ENCODE data around the gene SLC6A3.

SLC6A3 gene

DNA sequence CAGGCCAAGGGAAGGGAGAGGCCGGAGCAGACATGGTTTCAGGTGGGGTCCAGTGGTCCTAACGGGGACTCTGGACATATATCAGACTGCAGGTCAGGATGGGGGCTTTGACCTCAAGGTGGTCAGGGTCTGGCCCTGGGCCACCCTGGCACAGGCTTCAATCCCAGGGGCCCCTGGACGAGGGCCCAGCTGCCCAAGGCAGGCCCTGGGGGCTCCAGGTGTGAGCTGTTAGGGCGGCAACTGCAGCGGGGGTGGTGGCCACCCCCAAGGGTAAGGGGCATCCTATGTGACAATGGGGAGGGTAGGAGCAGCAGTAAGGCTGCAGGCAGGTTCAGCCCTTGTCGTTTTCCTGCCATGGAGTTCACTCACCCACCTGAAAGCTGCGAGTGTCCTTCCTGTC lies 54.9 kb downstream of the SLC6A3 start:
- H3K4me3 ChIP-seq (ENCODE audit: low read depth, low read length) = no peak overlapping the region
- no peak for DNase-seq (ENCODE audit: low read depth)
- TF ChIP-seq, protein P1, sequence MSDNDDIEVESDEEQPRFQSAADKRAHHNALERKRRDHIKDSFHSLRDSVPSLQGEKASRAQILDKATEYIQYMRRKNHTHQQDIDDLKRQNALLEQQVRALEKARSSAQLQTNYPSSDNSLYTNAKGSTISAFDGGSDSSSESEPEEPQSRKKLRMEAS (IDR thresholded peaks at IDR 0.05; ENCODE audit: low read depth, low read length) = no peak
- TF ChIP-seq MYC (IDR thresholded peaks at IDR 0.05; ENCODE audit: low read depth, low read length) (no peak), POLR2A (IDR thresholded peaks at IDR 0.05; ENCODE audit: extremely low read depth, insufficient read length) (no peak)
- TF ChIP-seq, protein P2, sequence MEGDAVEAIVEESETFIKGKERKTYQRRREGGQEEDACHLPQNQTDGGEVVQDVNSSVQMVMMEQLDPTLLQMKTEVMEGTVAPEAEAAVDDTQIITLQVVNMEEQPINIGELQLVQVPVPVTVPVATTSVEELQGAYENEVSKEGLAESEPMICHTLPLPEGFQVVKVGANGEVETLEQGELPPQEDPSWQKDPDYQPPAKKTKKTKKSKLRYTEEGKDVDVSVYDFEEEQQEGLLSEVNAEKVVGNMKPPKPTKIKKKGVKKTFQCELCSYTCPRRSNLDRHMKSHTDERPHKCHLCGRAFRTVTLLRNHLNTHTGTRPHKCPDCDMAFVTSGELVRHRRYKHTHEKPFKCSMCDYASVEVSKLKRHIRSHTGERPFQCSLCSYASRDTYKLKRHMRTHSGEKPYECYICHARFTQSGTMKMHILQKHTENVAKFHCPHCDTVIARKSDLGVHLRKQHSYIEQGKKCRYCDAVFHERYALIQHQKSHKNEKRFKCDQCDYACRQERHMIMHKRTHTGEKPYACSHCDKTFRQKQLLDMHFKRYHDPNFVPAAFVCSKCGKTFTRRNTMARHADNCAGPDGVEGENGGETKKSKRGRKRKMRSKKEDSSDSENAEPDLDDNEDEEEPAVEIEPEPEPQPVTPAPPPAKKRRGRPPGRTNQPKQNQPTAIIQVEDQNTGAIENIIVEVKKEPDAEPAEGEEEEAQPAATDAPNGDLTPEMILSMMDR (IDR thresholded peaks at IDR 0.05; ENCODE audit: low read depth, low read length) = no peak

DNA sequence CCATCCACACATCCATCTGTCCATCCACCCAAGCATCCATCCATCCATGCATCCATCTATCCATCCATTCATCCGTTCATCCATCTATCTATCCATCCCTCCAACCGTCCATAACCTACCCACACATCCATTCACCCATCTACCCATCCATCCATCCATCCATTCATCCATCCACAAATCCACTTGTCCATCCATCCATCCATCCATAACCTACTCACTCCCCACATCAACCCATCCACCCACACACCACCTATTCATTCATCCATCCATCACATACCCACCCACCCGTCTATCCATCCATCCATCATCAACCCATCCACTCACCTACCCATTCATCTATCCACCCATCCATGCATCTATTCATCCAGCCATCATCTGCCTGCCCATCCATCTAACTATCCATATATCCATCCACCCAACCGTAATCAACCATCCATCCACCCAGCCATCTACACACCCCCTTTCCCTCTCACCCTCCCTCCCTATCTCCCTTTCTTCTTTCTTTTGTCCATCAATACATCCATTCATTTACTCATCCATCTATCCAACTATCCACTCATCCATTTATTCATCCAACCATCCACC lies 56.8 kb downstream of the SLC6A3 start:
- no peak for DNase-seq (ENCODE audit: low read depth)
- TF ChIP-seq, protein P1 (IDR thresholded peaks at IDR 0.05; ENCODE audit: low read depth, low read length) = no peak
- TF ChIP-seq MYC (IDR thresholded peaks at IDR 0.05; ENCODE audit: low read depth, low read length) = no peak
- TF ChIP-seq, protein P2 (IDR thresholded peaks at IDR 0.05; ENCODE audit: low read depth, low read length) = no peak
- TF ChIP-seq POLR2A (IDR thresholded peaks at IDR 0.05; ENCODE audit: extremely low read depth, insufficient read length) = no peak

DNA sequence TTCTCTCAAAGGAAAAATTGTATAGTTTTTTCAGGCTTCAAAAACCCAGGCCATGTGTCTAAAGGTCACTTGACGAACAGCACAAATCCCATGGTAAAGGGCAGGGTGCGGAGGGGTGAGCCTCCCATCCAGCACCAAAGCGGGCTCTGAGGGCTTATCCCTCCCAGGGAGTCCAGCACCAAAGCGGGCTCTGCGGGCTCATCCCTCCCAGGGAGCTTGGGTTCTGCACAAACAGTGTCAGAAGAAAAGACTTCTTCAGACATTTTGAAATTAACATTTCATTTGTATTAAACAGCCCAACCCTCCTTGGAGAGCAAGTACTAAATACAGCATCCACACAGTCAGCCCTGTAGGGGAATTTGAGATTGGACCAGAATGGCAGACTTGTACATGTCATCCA lies 57.4 kb downstream of the SLC6A3 start:
- no peak for DNase-seq (ENCODE audit: low read depth)

More for the DNA sequence above, 56.8 kb downstream of the SLC6A3 start:
- no peak overlapping the region for H3K4me3 ChIP-seq (ENCODE audit: low read depth, low read length)

DNA sequence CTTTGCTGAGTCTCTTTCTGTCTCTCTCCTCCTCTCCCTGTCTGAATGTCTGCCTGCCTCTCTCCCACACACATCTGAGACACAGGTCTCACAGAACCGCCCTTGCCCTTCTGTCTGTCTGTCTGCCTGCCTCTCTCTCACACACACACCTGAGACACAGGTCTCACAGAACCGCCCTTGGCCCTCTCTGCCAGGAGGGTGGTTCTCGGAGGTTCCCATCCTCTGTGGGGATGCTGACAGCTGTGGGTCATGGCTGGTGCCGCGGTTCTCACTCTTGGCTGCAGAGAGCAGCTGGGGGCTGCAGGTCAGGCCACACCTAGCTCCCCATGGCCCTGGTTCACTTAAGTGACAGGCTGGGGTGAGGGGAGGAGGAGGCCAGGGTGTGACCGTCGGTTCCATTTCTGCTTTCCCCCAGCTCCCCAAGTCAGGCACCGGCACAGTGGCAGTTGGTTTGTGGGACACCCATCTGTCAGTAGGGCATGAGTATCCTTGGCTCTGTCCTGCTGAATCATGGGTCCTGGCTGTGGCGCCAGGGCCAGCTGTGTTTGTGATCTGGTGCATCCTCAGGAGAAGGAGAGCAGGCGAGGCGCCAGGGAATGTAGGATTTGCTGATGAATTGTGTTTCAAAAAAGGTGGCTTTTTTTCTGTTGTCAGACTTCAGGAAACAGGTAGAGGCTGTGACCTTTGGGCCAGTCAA lies 58.0 kb downstream of the SLC6A3 start:
- TF ChIP-seq, protein P1 (IDR thresholded peaks at IDR 0.05; ENCODE audit: low read depth, low read length) = no peak
- TF ChIP-seq, protein P2 (IDR thresholded peaks at IDR 0.05; ENCODE audit: low read depth, low read length) = no peak
- no peak for TF ChIP-seq MYC (IDR thresholded peaks at IDR 0.05; ENCODE audit: low read depth, low read length)
- no peak for TF ChIP-seq POLR2A (IDR thresholded peaks at IDR 0.05; ENCODE audit: extremely low read depth, insufficient read length)
- DNase-seq (ENCODE audit: low read depth) = no peak
- H3K4me3 ChIP-seq (ENCODE audit: low read depth, low read length) = no peak overlapping the region

More for the DNA sequence above, 57.4 kb downstream of the SLC6A3 start:
- no peak overlapping the region for H3K4me3 ChIP-seq (ENCODE audit: low read depth, low read length)
- TF ChIP-seq, protein P2 (IDR thresholded peaks at IDR 0.05; ENCODE audit: low read depth, low read length) = no peak
- TF ChIP-seq, protein P1 (IDR thresholded peaks at IDR 0.05; ENCODE audit: low read depth, low read length) = no peak
- TF ChIP-seq POLR2A (IDR thresholded peaks at IDR 0.05; ENCODE audit: extremely low read depth, insufficient read length) = no peak
- no peak for TF ChIP-seq MYC (IDR thresholded peaks at IDR 0.05; ENCODE audit: low read depth, low read length)

DNA sequence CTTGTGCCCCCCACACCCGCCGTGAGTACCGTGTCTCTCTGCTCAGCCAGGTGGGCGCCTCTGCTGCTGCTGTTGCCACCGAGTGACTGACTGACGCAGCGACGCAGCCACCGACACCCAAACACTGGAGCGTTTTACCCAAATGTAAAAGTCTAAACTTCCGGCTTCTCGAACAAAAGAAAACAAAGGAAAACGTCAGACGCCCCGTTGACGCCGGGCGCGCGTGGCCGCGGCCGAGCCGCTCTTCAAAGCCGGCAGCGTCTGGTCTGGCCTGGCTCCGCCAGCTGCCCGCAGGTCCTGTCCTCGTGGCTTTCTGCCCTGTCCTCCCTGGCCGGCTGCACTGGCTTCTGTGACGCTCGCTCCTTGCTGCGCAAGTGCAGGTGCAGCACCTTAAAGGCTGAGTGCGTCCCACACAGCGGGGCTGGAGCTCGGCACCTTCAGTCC lies 58.9 kb downstream of the SLC6A3 start:
- H3K4me3 ChIP-seq (ENCODE audit: low read depth, low read length) = peak overlapping the region; percentile 54
- TF ChIP-seq, protein P1 (IDR thresholded peaks at IDR 0.05; ENCODE audit: low read depth, low read length) = peak; percentile 80
- TF ChIP-seq, protein P2 (IDR thresholded peaks at IDR 0.05; ENCODE audit: low read depth, low read length) = no peak
- peak; percentile 61 for DNase-seq (ENCODE audit: low read depth)
